IPS-NIHi7 (cell line): ENCODE data around the gene BTN3A1.
"Not testable (repeated sequence)": the region's sequence is repeated elsewhere in the genome, so short reads cannot be mapped to it uniquely, and the experiment has no call there.

Experiments used
- DNase-seq: peaks from one replicate; pipeline ENCODE4 v3.0.0; 2012; ENCODE audit warnings: mixed read lengths; ENCODE audit errors: extremely low spot score

BTN3A1 gene

GRCh38 chr6:26414281-26414680 is 12.2 kb downstream of the BTN3A1 start:
- no peak for DNase-seq

DNA sequence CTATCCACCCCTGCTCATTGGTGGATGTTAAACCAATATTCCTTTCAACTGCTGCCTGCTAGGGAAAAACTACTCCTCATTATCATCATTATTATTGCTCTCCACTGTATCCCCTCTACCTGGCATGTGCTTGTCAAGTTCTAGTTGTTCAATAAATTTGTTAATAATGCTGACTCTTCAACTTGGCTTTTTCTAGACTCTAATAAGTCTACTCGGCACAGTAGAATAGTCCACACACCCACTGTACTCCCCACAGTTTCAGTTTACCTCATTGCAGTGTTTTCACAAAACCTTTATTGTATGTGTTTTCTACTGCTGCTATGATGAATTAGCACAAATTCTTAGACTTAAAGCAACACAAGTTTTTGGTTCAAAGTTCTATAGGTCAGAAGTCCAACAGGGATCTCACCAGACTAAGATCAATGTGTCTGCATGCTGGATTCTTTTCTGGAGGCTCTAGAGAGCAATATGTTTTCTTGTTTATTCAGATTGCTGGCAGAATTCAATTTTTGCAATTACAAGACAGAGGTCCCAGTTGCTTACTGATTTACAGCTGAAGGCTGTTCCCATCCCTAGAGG is 13.1 kb downstream of the BTN3A1 start:
- no peak for DNase-seq

DNA sequence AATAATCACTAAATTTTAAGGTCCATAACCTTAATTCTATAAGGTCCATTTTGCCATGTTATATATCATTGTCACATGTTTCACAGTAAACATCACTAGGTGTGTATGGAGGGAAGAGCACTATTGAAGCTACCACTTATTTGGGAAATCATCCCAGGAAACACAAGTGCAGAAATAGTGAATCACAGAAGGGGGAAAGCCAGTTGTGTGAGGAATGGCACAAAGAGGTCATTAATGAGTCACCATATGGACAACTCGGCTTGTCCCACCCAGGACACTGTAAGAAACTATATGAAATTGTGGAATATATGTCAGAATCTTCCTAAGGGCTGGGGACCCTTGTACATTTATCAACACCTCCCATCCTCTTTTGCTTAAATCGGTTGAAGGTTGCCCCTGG is 13.7 kb downstream of the BTN3A1 start:
- no peak for DNase-seq

DNA sequence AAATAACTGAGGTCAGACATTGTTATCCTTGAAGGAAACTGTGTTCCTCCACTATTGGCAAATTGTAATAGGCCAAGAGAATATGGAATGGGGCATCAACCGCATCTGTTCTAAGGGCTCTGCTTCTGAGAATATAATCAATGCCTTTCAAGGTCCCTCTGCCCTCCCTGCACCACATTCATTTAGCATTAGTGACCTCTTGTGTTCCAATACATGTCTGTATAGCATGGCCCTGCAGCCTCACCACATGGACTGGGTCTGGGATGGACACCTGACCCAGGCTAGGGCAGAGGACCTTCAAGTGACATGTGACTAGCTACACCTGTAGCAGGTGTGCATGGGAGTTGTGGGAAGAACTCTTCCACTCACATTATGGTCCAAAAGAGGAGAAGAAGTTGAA is 14.2 kb downstream of the BTN3A1 start:
- no peak for DNase-seq

GRCh38 chr6:26418077-26418476 is 16.0 kb downstream of the BTN3A1 start:
- not testable (repeated sequence) for DNase-seq

DNA sequence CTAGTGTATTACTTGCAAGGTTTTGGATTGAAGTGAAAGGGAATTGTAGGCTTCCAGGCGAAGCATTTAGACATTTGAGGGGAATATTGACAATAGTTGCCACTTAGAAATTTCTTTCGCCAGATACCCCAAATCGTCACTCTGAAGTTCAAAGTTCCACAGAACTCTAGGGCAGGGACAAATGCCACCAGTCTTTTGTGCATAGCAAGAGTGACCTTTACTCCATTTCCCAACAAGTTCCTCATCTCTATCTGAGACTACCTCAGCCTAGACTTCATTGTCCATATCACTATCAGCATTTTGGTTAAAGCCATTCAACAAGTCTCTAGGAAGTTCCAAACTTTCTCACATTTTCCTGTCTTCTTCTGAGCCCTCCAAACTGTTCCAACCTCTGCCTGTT is 16.7 kb downstream of the BTN3A1 start:
- DNase-seq: not testable (repeated sequence)

- peak; percentile 41 for DNase-seq
These were observed 18.7 kb downstream of the BTN3A1 start for GRCh38 chr6:26420688-26421171.

- DNase-seq: peak; percentile 92
These were observed 19.4 kb downstream of the BTN3A1 start for GRCh38 chr6:26421259-26422144.

DNA sequence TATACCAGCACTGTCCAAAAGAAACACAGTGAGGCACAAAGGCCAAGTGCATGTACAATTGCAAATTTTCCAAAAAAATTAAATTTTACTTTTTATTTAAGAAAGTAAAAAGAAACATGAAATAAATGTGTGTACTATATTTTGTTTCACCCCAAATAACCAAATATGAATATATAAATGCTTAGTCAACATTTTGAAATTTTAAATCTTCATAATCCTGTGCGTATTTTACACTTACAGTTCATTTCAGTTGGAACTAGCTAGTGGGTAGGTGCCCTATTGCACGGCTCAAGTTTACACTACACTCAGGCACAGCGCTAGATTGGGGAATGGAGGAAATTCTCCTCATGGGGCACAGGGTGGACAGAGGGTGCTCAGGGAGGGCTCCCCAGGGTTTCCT is 20.3 kb downstream of the BTN3A1 start:
- no peak for DNase-seq

- DNase-seq: no peak
These were observed 24.8 kb downstream of the BTN3A1 start for GRCh38 chr6:26426691-26427450.

- DNase-seq: no peak
These were observed 25.4 kb downstream of the BTN3A1 start for GRCh38 chr6:26427451-26427809.

DNA sequence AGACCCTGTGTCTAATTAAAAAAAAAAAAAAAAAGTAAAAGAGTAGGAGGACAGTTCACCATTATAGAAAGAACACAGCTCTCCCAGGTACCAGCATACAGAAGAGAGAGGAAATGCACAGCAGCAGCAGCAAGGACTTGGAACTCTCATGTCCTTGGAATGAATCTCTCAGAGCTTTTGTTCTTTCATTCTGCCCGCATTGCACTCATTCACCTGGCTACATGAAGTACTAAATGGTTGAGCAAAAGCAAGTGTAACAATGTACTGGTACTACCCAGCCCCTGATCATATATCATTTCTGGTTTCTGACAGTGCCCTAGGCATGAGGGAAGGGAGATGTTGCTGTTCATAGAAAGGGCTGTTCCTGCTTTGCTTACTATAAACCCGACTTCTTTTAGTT is 26.1 kb downstream of the BTN3A1 start:
- no peak for DNase-seq

- DNase-seq: no peak
These were observed 28.7 kb downstream of the BTN3A1 start for GRCh38 chr6:26430787-26431186.

DNA sequence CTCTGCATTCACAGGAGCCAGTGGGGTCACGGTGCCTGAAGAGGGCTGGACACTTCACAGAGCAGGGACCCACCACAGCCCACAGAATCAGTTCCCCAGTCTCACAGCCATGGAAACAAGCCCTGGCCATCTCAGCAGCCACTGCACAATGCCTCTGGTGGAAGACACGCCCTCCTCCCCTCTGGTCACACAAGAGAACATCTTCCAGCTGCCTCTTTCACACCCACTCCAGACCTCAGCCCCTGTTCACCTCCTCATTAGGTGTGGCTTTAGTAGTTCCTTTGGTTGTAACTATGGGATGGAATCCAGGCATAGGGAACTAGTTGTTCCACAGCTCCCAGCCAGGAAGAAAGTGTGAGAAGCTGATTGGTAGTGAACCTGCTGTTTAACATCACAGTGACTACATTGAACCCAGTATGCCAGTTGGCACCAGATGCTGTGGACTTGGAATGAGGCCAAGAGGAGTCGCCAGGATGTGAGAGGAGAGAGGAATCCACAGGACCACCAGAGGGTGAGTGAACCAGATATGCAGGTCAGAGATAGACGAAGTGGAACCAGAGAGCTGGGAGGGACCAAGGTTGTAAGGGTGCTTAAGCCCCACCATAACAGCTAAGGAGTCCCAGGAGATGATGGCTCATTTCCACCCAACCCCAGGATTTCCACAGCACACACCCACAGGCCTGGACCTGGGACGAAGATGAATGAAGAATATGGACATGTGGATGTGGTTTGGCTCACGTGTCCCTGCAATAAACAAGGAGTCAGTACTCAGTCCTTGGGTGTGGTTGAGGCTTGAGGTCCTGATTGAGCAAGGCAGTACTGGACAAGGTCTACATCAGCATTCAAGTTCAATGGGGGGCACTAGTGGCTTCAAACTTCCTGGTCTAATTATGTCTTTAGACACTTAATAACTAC is 29.4 kb downstream of the BTN3A1 start:
- DNase-seq: no peak

DNA sequence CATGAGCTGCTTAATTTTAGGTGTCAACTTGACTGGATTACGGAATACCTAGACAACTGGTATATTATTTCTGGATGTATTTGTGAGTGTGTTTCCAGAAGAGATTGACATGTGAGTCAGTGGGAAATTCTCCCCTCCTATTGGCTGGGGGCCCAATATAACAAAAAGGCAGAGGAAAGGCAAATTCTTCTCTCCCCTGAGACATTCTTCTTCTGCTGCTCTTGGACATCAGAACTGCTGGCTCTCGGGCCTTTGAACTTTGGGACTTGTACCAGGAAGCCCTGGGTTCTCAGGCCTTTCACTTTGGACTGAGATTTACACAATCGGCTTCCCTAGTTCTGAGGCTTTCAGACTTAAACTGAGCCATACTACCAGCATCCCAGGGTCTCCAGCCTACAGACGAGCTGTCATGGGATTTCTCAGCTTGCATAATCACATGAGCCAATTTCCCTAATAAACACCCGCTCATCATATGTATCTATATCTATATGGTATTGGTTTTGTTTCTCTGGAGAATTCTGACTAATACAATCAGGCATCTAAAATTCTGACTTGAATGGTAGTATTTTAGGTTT is 30.6 kb downstream of the BTN3A1 start:
- DNase-seq: no peak

DNA sequence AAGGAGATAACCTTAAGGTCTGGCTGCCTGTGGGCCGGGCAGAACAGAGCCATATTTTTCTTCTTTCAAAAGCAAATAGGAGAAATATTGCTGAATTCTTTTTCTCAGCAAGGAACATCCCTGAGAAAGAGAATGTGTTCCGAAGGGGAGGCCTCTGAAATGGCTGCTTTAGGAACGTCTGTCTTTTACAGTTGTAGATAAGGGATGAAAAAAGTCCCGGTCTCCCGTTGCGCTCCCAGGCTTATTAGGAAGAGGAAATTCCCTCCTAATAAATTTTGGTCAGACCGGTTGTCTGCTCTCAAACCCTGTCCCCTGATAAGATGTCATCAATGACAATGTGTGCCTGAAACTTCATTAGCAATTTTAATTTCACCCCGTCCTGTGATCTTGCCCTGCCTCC is 31.6 kb downstream of the BTN3A1 start:
- not testable (repeated sequence) for DNase-seq

DNA sequence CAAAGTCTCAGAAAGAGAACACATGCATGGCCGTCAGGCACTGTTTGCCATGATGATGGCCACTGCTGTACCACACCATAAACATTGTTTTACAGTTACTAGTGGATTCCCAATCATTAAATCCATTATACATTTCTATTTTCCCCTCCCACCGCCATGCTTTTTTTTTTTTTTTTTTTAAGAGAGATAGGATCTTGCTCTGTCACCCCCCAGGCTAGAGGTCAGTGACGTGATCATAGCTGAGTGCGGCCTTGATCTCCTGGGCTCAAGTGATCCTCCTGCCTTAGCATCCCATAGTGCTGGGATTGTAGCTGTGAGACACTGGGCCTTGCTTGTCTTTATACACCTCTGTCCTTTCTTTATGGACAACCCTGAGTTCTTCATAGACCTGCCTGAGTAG is 33.9 kb downstream of the BTN3A1 start:
- no peak for DNase-seq

DNA sequence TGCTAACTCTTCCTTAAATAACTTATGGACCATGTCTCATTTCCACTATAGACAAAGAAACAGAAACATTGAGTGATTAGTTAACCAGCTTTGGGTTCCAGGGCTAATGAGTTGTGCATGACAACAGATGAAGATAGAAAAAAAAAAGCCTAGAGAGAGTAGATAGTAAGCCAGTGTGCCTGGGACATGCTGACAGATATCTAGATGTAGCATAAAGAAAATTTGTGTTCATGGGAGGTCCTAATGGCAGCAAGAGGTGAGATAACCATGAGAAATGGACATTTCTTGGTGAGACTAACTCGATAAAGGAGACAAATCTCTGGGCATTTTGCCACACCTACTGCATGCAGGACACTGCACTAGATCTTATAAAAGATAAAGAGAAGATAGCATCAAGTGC is 35.5 kb downstream of the BTN3A1 start:
- DNase-seq: no peak

DNA sequence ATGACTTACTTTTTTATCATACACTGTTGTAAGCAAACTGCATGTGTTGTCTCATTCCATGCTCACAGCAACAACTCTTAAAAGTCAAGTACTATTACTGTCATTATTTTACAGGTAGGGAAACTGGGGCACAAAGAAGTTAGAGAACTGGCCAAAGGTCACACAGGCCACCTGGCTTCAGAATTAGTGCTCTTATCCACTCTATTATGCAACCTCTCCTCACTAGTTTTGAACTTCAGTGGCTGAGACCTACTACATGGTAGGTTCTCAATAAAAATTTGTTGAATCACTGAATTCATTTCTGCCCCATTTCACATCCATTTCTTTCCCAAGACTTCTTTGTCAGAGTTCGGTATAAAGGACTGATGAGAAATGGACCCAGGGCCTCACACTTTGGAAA is 35.9 kb downstream of the BTN3A1 start:
- no peak for DNase-seq

DNA sequence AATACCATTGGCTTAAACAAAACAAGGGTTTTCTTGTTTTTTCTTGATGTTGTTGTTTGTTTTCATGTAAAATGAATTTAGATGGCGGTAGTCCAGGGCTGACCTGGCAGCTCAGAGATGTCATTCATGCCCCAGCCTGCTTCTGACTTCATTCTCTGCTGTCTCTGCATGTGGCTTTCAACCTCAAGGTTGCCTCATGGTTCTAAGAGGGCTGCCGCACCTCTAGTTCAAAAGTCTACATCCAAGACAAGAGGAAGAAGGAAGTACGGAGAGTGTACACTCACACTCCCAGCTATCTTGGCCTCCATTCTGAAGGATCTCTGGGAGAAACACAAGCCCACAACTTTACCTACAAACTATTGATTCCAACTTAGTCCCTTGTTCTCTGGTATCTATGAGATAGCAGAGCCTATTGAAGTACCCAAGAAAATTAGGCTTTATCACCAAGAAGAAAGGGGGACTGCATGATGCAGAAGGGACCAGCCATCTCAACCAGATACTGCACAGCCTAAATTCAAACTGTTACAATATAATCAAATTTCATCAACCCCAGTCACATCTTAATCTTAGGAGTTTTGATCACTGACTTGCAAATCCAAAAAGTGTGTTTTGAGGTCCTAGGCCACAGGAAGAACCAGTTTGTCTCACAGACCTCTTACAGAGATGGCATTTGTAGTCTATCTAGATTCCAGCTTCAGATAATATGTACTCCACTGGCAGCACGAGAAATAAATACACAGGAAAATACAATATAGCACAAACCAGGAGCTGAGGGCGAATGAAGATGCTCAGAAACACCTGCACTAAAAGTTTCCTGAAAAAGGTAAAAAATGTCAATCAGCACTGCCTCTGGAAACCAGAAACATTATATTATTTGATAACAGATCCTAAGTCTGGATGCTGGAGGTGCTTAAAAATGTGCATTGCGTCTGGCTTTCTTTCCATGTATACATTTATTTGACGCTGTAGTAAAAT is 37.4 kb downstream of the BTN3A1 start:
- no peak for DNase-seq
